HG03432 (cell line): Measurements from ENCODE around the gene KATNIP.

ENCODE experiments used
- ATAC-seq: cut with Tn5 transposase; IDR thresholded peaks from one replicate; pipeline ENCODE4 v1.9.1; 2021; ENCODE audit warnings: mild to moderate bottlenecking, moderate library complexity; ENCODE audit not compliant: unreplicated experiment

Gene KATNIP

DNA sequence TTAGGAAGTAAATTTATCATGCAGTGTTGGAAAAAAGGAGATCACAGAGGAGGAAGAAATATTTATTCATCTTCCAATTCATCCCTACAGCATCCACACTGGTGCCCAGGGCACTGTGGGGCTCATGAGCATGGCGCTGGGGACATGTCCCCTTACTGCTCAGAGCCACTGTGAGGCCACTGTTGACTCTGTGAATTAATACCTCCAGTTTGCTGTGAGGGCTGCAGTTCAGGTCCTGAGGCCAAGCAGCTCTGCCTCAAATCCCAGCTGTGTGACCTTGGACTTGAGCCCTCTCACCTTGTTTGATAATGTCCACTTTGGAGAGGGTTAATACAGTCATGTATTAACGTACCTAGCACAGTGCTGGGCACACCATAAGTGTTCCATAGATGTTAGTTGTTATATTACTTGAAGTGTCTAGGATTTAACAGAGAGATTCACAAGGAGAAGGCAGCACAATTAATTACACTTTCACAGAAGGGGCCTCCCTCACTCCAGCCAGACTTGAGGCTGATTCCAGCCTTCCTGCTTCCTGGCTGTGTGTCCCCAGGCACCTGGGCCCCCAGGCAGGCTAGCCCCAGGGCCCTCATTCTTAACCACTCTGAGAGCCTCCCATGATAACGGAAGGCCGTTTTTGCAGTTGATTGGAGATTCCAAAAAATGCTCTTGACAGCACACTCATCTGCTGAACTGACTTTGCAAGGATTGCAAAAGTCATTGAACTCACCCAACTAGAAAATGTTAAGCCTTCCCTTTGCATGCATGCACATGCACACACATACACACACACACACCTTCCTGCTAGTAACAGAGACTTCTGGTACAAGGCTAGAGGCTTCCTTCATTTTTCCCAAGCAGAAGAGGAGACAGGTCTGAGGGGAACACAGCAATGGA lies 29.4 kb downstream of the KATNIP start:
- ATAC-seq = no peak

DNA sequence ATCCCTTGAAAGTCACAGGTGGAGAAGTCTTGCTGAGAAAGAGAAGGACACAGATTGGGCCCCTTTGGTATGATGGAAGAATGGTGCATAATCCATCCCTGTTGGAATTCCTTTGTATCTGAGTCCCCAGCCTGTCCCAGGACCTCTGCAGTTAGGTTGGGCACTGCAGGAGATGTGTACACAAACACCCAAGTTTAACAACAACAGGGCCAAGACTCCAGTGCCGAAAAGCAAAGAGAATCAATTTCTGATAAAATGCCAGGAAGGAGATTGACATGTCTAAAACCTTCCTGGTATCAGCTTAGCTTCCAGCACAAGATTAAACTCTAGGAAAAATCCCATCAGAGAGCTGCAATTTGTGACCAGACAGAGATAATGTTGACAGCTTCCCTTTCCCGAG lies 32.9 kb downstream of the KATNIP start:
- no peak for ATAC-seq

DNA sequence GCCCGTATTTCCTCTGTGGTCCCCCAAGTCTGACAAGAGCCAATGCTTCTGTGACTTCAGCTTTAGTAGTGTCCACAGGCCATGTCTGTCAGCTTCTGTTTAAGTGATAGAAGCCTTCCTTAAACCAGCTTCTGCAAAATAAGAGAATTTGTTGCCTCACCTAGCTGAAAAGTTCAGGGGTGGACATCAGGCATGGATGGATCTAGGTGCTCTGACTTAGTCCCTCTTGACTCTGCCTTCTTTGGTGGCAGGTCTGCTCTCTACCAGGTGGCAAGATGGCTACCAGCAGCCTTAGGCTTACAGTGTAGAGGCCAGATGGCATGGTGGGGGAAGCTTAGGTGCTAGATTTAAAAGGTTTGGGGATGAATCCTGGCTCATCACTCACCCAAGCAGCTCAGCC lies 33.7 kb downstream of the KATNIP start:
- no peak for ATAC-seq

DNA sequence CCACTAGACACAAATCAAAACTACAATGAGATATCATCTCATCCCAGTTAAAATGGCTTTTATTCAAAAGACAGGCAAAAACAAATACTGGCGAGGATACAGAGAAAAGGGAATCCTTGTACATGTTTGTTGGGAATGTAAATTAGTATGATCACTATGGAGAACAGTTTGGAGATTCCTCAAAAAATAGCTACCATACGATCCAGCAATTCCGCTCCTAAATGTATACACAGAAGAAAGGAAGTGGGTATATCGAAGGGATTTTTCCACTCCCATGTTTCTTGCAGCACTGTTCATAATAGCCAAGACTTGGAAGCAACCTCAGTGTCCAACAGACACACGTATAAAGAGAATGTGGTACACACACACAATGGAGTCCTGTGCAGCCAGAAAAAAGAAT lies 35.3 kb downstream of the KATNIP start:
- ATAC-seq = no peak

DNA sequence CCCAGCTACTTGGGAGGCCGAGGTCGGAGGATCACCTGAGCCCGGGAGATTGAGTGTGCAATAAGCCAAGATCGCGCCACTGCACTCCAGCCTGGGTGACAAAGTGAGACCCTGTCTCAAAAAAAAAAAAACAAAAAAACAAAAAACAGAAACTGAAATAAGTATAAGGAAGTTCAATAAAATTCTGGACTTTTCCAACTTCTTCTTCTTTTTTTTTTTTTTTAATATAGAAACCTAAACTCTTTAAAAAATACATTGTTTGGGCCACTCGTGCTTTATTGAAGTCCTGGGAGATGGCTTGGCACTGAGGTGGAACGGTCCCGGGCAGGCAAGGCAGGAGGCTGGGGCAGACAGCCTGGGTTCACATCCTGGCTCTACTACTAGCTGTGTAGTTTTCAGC lies 36.8 kb downstream of the KATNIP start:
- no peak for ATAC-seq

DNA sequence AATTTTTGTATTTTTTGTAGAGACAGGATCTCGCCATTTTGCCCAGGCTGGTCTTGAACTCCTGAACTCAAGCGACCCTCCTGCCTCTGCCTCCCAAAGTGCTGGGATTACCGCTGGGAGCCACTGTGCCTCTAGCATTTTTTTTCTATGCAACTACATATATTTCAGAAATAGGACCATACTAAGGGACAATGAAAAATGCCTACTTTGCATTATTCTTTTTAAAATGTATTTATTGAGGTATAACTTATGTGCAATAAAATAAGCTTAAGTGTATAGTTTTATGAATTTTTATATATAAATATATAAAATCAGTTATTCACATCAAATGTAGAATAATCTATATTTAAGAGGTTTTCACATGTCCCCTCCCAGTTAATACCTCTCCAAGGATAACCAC lies 38.1 kb downstream of the KATNIP start:
- no peak for ATAC-seq

DNA sequence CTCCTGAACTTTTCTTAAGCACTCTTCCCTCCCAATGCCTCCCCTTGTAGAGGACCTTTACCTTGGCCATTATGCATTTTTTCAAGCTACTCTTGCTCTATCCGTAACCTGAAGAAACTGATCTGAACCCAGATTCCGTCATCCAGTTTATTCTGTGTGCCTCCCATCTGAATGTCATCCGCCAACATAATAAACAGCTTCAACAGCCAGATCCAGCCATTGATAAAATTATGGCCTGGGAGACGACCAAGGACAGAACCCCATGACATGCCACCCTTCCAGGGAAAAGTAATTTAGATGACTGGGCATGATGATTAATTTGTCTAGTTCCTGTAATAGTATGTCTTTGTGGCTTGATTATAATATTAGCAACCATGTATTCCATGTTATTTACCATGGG lies 41.9 kb downstream of the KATNIP start:
- ATAC-seq = no peak

DNA sequence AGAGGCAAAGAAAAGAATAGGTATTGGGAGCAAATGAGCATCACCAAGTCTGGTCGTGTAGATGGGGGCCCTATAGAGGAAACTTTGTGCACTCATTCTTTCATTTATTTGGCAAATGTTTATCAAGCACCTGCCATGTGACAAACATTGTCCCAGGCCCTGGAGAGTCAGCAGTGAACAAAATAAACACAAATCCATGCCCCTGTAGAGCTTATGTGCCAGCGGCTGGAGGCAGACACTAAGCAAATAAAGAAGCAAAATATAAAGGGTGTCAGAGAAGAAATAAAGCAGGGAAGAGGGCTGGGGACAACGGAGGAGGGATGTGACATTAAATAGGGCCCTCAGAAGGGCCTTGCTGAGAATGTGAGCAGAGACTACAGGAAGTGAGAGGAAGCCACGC lies 45.5 kb downstream of the KATNIP start:
- no peak for ATAC-seq

DNA sequence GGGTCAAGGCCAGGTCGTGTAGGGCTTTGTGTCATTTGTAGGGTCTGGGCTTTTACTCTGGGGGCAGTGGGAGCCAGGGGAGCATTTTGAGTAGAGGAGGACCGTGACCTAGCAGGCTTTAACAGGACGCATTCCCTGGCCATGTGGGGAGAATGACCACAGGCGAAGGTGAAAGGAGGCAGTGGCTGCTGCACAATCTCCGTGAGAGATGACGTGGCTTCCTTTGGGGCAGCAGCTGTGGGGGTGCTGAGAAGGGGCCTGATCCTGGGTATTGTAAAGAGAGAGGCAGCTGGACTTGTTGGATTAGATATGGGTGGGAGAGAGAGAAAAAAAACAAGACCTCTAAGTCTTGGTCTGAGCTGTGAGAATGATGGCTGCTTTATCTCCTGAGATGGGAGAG lies 46.0 kb downstream of the KATNIP start:
- no peak for ATAC-seq

DNA sequence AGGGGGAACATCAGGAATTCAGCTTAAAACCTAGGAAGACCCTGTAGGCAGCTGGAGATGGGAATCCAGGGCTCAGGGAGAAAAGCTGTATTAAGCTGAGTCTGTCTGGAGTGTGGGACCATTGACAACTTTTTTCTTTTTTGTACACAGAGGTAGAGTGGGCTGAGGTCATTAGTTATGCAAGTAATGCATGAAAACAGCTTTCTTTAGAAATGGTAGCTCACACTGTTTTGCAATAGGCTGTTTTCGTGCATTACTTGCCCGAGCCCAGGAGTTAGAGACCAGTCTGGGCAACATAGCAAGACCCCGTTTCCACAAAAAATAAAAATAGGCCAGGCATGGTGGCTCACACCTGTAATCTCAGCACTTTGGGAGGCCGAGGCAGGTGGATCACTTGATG lies 46.5 kb downstream of the KATNIP start:
- no peak for ATAC-seq

DNA sequence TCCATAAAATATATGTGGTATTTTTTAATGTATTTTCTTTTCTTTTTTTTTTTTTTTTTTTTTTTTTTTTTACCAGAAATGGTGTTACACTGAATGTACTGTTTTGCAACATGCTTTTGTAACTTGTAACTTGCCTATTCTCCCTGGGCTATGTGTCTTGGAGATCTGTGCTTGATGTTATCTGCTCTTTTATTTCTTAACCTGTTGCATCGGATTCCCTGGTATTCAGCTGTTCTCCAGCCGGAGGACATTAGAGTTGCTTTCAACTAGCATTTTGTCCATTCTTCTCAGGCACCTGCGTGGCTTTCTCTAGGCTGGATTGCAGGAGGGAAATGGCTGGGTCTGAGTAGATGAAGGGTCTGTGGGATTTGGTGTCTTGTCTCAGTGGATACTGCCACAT lies 47.4 kb downstream of the KATNIP start:
- ATAC-seq = no peak

DNA sequence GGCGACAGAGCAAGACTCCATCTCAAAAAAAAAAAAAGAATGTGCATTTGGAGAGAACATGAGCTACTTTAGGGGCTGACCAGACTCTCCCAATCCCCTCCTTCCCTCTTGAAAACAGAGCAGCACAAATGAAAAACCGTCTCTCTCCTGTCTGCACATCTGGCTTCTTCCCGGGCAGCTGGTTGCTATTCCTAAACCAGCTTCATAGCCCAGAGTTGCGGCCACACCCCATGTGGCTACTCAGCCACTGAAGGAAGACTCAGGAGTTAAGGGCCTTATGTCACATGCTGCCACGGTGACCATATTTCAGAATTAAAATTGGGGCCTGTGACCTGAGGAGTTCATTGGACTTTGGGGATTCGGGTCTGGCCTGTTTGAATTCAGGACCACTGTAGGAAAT lies 48.3 kb downstream of the KATNIP start:
- no peak for ATAC-seq

DNA sequence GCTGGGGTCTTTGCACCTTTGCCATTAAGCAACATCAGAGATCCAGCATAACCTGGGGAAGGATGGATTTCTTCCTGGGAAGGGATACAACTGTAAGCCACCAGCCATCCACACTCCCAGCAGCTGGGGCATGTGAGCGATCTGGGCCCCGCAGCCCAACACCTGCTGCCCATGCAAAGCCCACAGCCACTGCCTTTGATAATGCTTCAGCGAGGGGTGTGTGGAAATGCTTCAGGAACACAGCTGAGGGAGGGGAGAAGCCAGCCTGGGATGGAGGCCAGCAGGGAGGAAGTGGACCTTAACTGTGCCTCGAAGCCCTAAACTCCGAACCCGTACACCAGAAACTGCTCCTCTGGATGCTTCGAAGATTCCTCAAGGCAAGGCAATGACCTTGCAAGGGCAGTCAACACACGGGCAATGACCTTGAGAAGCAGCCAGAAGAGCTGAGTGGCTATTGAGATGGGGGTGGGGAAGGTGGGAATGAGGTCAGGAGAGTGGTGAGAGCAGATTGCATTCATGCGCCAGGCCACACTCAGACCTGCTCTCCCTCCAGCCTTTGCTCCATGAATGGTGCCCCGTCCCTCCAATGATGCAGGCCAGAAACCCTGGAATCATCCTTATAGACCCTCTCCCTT lies 49.1 kb downstream of the KATNIP start:
- no peak for ATAC-seq

DNA sequence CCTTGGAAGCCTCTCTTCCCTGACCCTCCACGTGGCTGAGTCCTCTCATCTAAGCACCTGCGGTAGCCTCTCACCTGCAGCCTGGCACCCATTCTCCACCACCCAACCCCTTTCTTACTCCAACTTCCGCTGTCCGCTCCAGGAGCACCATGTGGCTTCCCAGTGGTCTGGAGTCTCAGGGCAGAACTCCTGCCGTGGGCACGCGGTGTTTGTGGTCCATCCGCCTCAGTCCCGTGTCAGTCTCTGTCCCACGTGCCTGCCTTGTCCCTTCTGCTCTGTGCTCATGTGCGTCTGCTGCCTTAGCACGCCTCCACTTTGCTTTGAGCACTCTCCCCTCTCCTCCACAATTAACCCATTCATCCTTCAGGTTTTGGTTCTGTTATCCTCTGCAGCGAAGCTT lies 49.7 kb downstream of the KATNIP start:
- no peak for ATAC-seq
